HL-60 (cell line): Measurements from ENCODE around the gene MAGI2.

Source experiments
- DNase-seq, 2 experiments: peaks; one replicate each; pipeline ENCODE4 v3.0.0-alpha.2; 2010 to 2020; ENCODE audit warnings: low read depth in 1 of 2, low spot score in 1 of 2
- H3K27ac ChIP-seq: fragments of 250-450 bp; sonication (Bioruptor Pico); replicated peaks from 2 replicates; pipeline ENCODE4 v1.5.1; 2020; ENCODE audit warnings: mild to moderate bottlenecking, moderate library complexity
- H3K27me3 ChIP-seq: fragments of 250-450 bp; sonication (Bioruptor Pico); 2 replicates; pipeline ENCODE4 v1.5.1; 2021; ENCODE audit warnings: mild to moderate bottlenecking, moderate library complexity; ENCODE audit not compliant: insufficient read depth, poor library complexity, severe bottlenecking
- H3K4me3 ChIP-seq: replicated peaks from 2 replicates; pipeline ENCODE4 v1.5.1; 2011; ENCODE audit warnings: mild to moderate bottlenecking, control low read depth, low read length; ENCODE audit not compliant: insufficient read depth
- CTCF ChIP-seq: IDR thresholded peaks from one replicate; pipeline ENCODE4 v1.5.1; 2011; ENCODE audit warnings: low read length, control low read depth, inconsistent platforms; ENCODE audit not compliant: insufficient read depth
- GABPA ChIP-seq: IDR thresholded peaks from 2 replicates; pipeline ENCODE4 v1.6.1; 2012; ENCODE audit warnings: low read depth
- POLR2AphosphoS5 ChIP-seq: IDR thresholded peaks from 2 replicates; pipeline ENCODE4 v1.6.1; 2012; ENCODE audit warnings: low read depth
- REST ChIP-seq: IDR thresholded peaks from 2 replicates; pipeline ENCODE4 v1.6.1; 2012; ENCODE audit warnings: low read depth; ENCODE audit not compliant: insufficient replicate concordance
- SPI1 ChIP-seq: IDR thresholded peaks from 2 replicates; pipeline ENCODE4 v1.6.1; 2012; ENCODE audit warnings: low read depth, mild to moderate bottlenecking, borderline replicate concordance

Gene MAGI2

GRCh38 chr7:78103475-78103874 lies 1350.0 kb downstream of the MAGI2 start:
- no peak for DNase-seq

GRCh38 chr7:78101076-78101475 lies 1352.4 kb downstream of the MAGI2 start:
- H3K27ac ChIP-seq = no peak overlapping the region
- TF ChIP-seq REST (no peak), SPI1 (no peak), GABPA (no peak), CTCF (no peak), POLR2AphosphoS5 (no peak)
- peaks cover 6% of the 10 kb centered on the region for H3K27me3 ChIP-seq
- DNase-seq = no peak
- H3K4me3 ChIP-seq = no peak overlapping the region

More at GRCh38 chr7:78103475-78103874, 1350.0 kb downstream of the MAGI2 start:
- Histone ChIP-seq H3K27ac (no peak overlapping the region), H3K4me3 (no peak overlapping the region), H3K27me3 (peaks cover 8% of the 10 kb centered on the region)
- TF ChIP-seq REST (no peak), GABPA (no peak), SPI1 (no peak), CTCF (no peak), POLR2AphosphoS5 (no peak)

- Histone ChIP-seq H3K27me3 (peaks cover 3% of the 10 kb centered on the region), H3K4me3 (no peak overlapping the region), H3K27ac (no peak overlapping the region)
- TF ChIP-seq POLR2AphosphoS5 (no peak), SPI1 (no peak), CTCF (no peak), REST (no peak), GABPA (no peak)
- no peak for DNase-seq
Observed at GRCh38 chr7:78099715-78100394, 1353.6 kb downstream of the MAGI2 start.
